HepG2 (cell line): ENCODE results near the gene FN1. TPM values are rescaled to one million over a fixed set of nuclear protein-coding genes. Genes with fewer than 3 reads are reported as not detected.
A peak's percentile ranks its signal among the peaks of the same experiment; 100 is the strongest.

Experiments used
- ATAC-seq: fragments of 200-7000 bp; cut with Tn5 transposase; 3 replicates; pipeline ENCODE4 v1.9.1; 2020; ENCODE audit warnings: mild to moderate bottlenecking, moderate library complexity
- BruUV-seq: library from RNA; stranded (reverse); fragments of 400-500 nt; replicated peaks from 2 replicates; lab custom pipeline; 2021; lab: Mats Ljungman, UMichigan
- CTCF ChIA-PET: fragments of 300-600 bp; formaldehyde crosslinking; extraction: SDS; loops from one replicate; lab custom pipeline; 2021; ENCODE audit warnings: low total read pairs, inconsistent platforms, low intra/inter-chr PET ratio; lab: Yijun Ruan, JAX
- POLR2A ChIA-PET: fragments of 350-600 bp; sonication (Branson Sonifier 250); formaldehyde crosslinking; loops from one replicate; lab custom pipeline; 2020; ENCODE audit warnings: antibody characterized with exemption, inconsistent platforms; lab: Yijun Ruan, JAX
- DNase-seq: peaks from one replicate; pipeline ENCODE4 v3.0.0-alpha.2; 2015; ENCODE audit warnings: low spot score
- FAIRE-seq: peaks from 3 replicates; lab custom pipeline; 2011; peaks lifted over from hg19 to GRCh38; lab: Jason Lieb, UNC
- H2AFZ ChIP-seq: one replicate; pipeline ENCODE4 v1.6.1; 2011; ENCODE audit warnings: low read length, inconsistent platforms
- H3K27ac ChIP-seq: fragments of 300-600 bp; 3 replicates; pipeline ENCODE4 v1.8.0; 2011; ENCODE audit warnings: mixed run types, mild to moderate bottlenecking, mixed read lengths, low read length, inconsistent platforms; ENCODE audit not compliant: insufficient read depth; ENCODE audit errors: extremely low read length
- H3K27me3 ChIP-seq, 2 experiments: fragments of 200-600 bp in 1 of 2; 2 replicates in 1 of 2; 3 replicates in 1 of 2; pipeline versions ENCODE4 v1.6.0 to v1.8.0; 2011; ENCODE audit warnings: low read length in 2 of 2, mild to moderate bottlenecking in 2 of 2, moderate library complexity in 2 of 2, inconsistent platforms in 1 of 2; ENCODE audit not compliant: insufficient read depth in 2 of 2, control insufficient read depth in 1 of 2
- H3K36me3 ChIP-seq, 2 experiments: fragments of 200-600 bp in 1 of 2; replicated peaks in 1 of 2; 2 replicates in 1 of 2; 3 replicates in 1 of 2; pipeline versions ENCODE4 v1.5.1 to v1.8.0; 2011; ENCODE audit warnings: low read length in 2 of 2, inconsistent platforms in 1 of 2; ENCODE audit not compliant: insufficient read depth in 2 of 2, control insufficient read depth in 1 of 2
- H3K4me1 ChIP-seq: 2 replicates; pipeline ENCODE4 v1.5.1; 2012; ENCODE audit warnings: low read length, inconsistent platforms; ENCODE audit not compliant: insufficient read depth
- H3K4me2 ChIP-seq: 2 replicates; pipeline ENCODE4 v1.6.0; 2011; ENCODE audit warnings: low read depth, low read length, inconsistent platforms
- H3K4me3 ChIP-seq, 3 experiments: fragments of 200-600 bp in 1 of 3; sonication (generic), shearing (Covaris generic) in 1 of 3; replicated peaks in 1 of 3; 2 replicates each; pipeline ENCODE4 v1.5.1; 2011 to 2016; ENCODE audit warnings: low read length in 3 of 3, inconsistent platforms in 2 of 3, low read depth in 2 of 3, mild to moderate bottlenecking in 2 of 3, control low read depth in 1 of 3, mixed read lengths in 1 of 3; ENCODE audit not compliant: insufficient read depth in 1 of 3
- H3K79me2 ChIP-seq: one replicate; pipeline ENCODE4 v1.6.1; 2011; ENCODE audit warnings: low read length, inconsistent platforms; ENCODE audit not compliant: insufficient read depth
- H3K9ac ChIP-seq: 2 replicates; pipeline ENCODE4 v1.6.0; 2011; ENCODE audit warnings: mild to moderate bottlenecking, low read depth, low read length, inconsistent platforms; ENCODE audit not compliant: insufficient read depth
- H3K9me3 ChIP-seq: 2 replicates; pipeline ENCODE4 v1.5.1; 2012; ENCODE audit warnings: mild to moderate bottlenecking, low read length
- H4K20me1 ChIP-seq: 2 replicates; pipeline ENCODE4 v1.6.0; 2011; ENCODE audit warnings: inconsistent platforms, mild to moderate bottlenecking, low read length, moderate library complexity; ENCODE audit not compliant: insufficient read depth
- ARNT2 ChIP-seq: sonication (generic); formaldehyde crosslinking; IDR thresholded peaks from 2 replicates; pipeline ENCODE4 v1.8.0; 2022; ENCODE audit warnings: mild to moderate bottlenecking, low read depth, missing genetic modification reagents, moderate library complexity
- ETS1 ChIP-seq: sonication (generic); formaldehyde crosslinking; IDR thresholded peaks from 2 replicates; pipeline ENCODE4 v1.4.0; 2020; ENCODE audit warnings: missing genetic modification reagents
- FOXA1 ChIP-seq, 2 experiments: fragments of 450-650 bp in 1 of 2; sonication (generic) in 1 of 2; formaldehyde crosslinking in 1 of 2; IDR thresholded peaks; 2 replicates each; pipeline versions ENCODE4 v1.4.0 to v1.6.1; 2016 to 2020; ENCODE audit warnings: missing genetic modification reagents in 1 of 2
- MBD4 ChIP-seq: IDR thresholded peaks from 2 replicates; pipeline ENCODE4 v1.6.1; 2012; ENCODE audit warnings: low read length, inconsistent platforms, borderline replicate concordance
- MNT ChIP-seq: fragments of 450-650 bp; IDR thresholded peaks from 2 replicates; pipeline ENCODE4 v1.6.1; 2016
- SALL1 ChIP-seq: sonication (generic); formaldehyde crosslinking; IDR thresholded peaks from 2 replicates; pipeline ENCODE4 v1.8.0; 2022; ENCODE audit warnings: mild to moderate bottlenecking, missing genetic modification reagents
- ZNF501 ChIP-seq: sonication (generic); formaldehyde crosslinking; IDR thresholded peaks from 2 replicates; pipeline ENCODE4 v1.5.1; 2020; ENCODE audit warnings: mild to moderate bottlenecking, moderate library complexity, missing genetic modification reagents
- ZNF572 ChIP-seq: sonication (generic); formaldehyde crosslinking; IDR thresholded peaks from 2 replicates; pipeline ENCODE4 v1.5.1; 2020; ENCODE audit warnings: mild to moderate bottlenecking, missing genetic modification reagents
- ZNF672 ChIP-seq: sonication (generic); formaldehyde crosslinking; IDR thresholded peaks from 2 replicates; pipeline ENCODE4 v1.8.1; 2022; ENCODE audit warnings: missing genetic modification reagents
- ZXDC ChIP-seq: sonication (generic); formaldehyde crosslinking; IDR thresholded peaks from 2 replicates; pipeline ENCODE4 v1.5.0; 2020; ENCODE audit warnings: mild to moderate bottlenecking, missing genetic modification reagents
- WGBS: methylation state at CpG from one replicate; pipeline ENCODE4 v1.1.6; 2017; ENCODE audit warnings: low lambda C conversion rate; 5-methylcytosine and 5-hydroxymethylcytosine counted together
- in situ Hi-C: cut with HindIII; loops from 2 replicates; pipeline ENCODE4 v1.10.0; 2017; ENCODE audit warnings: low pct_unique_long_range_greater_than_20kb; ENCODE audit not compliant: extremely low pct_ligation_motif_present
- intact Hi-C: fragments of 100-400 bp; cut with micrococcal nuclease; formaldehyde crosslinking; loops from one replicate; pipeline ENCODE4 v1.10.0; 2022; ENCODE audit not compliant: unreplicated experiment
- polyA plus RNA-seq, 8 experiments: library from polyadenylated mRNA; depleted of rRNA in 3 of 8; stranded (reverse) in 7 of 8; unstranded in 1 of 8; fragments of >200 nt; fragmentation: Illumina TruSeq in 4 of 8; extraction: Trizol in 4 of 8; gene quantifications; 2 replicates each; pipeline versions ENCODE4 v1.2.1 to v1.2.3, GENCODE V29; 2011 to 2016; ENCODE audit warnings: low read depth in 4 of 8, missing spikeins in 1 of 8, mixed read lengths in 1 of 8; ENCODE audit not compliant: insufficient read depth in 1 of 8
- total RNA-seq, 5 experiments: library from RNA; depleted of rRNA; stranded (reverse); fragments of >200 nt; fragmentation: Illumina TruSeq; extraction: Trizol; gene quantifications; 2 replicates each; pipeline ENCODE4 v1.2.3, GENCODE V29; 2016; ENCODE audit warnings: low read depth in 1 of 5

FN1 gene
- total and polyA plus RNA-seq, 2 of the 13 experiments (the other 11 are each of a cell fraction or from before 2014, with no cell fraction given), result 1,847 to 6,471 TPM

GRCh38 chr2:215425021-215425782 lies 10.7 kb downstream of the FN1 start (continued):
- no peak for TF ChIP-seq MNT

- ChIA-PET POLR2A (interaction anchor here (1.0 to 7.6 kb wide), 5 partner anchors 7 to 404 kb away, joined by 3 to 118 read pairs (median 4); no protein-coding TSS in a partner anchor), CTCF (no interaction called here)
- WGBS, result 95% methylated on average over 12 of the region's 12 CpGs
- Histone ChIP-seq H3K79me2 (peaks cover 49% of the 10 kb centered on the region), H3K27me3 (no peaks in the 10 kb centered on the region), H3K27ac (peak overlapping the region; percentile 2), H2AFZ (no peak overlapping the region), H3K9ac (no peak overlapping the region), H3K9me3 (no peaks in the 10 kb centered on the region), H3K36me3 (peaks cover 31 to 81% of the 10 kb centered on the region in 2 experiments), H3K4me1 (peaks cover 96% of the 10 kb centered on the region), H3K4me3 (no peak overlapping the region; a peak in 1 of 6 replicates), H4K20me1 (peaks cover 11% of the 10 kb centered on the region; the same call in 1 of the 2 replicates), H3K4me2 (peak overlapping the region; percentile 48)
- ATAC-seq (peak; percentile 2; the same call in 1 of the 3 replicates), DNase-seq (no peak), FAIRE-seq (no peak)
- in situ Hi-C loops (no loop called here), intact Hi-C loops (no loop called here)
- BruUV-seq, result no TSS peak
- TF ChIP-seq ETS1 (CRISPR knock-in tag), result 0 out of 2 replicates have a peak, but pooled peaks have one; percentile 37
- peak; percentile 54; the same call in 1 of the 2 replicates for TF ChIP-seq MBD4
- TF ChIP-seq ZNF501 (CRISPR knock-in tag), result 0 out of 2 replicates have a peak, but pooled peaks have one; percentile 54
- peak; percentile 42; the same call in 1 of the 2 replicates for TF ChIP-seq SALL1 (CRISPR knock-in tag)
- TF ChIP-seq FOXA1 (IDR thresholded peaks at IDR 0.05), result no peak
- 0 out of 2 replicates have a peak, but pooled peaks have one; percentile 12 for TF ChIP-seq FOXA1 (CRISPR knock-in tag; IDR thresholded peaks at IDR 0.05)
- no peak for TF ChIP-seq ZXDC (CRISPR knock-in tag)
- 0 out of 2 replicates have a peak, but pooled peaks have one; percentile 31 for TF ChIP-seq ZNF572 (CRISPR knock-in tag)
- no peak for TF ChIP-seq ARNT2 (CRISPR knock-in tag)
- no peak for TF ChIP-seq ZNF672 (CRISPR knock-in tag)
Observed at GRCh38 chr2:215423928-215424540, 11.8 kb downstream of the FN1 start.
